A673 (cell line): Measurements from ENCODE around the gene SRPX.

Experiments
- EZH2 ChIP-seq: fragments of 200-600 bp; sonication (generic); IDR thresholded peaks from 2 replicates; pipeline ENCODE4 v1.6.1; 2017; ENCODE audit warnings: borderline replicate concordance, low read depth, mild to moderate bottlenecking, mixed read lengths, antibody characterized with exemption, low read length; ENCODE audit not compliant: poor library complexity, severe bottlenecking
- TF ChIP-seq, protein P1 (sequence below): fragments of 300-800, 200-600 bp; sonication (generic); conservative IDR thresholded peaks from 2 replicates; pipeline ENCODE4 v1.5.1; 2017; ENCODE audit warnings: low read depth, mild to moderate bottlenecking, antibody characterized with exemption, low read length, moderate library complexity, mixed read lengths

DNA sequence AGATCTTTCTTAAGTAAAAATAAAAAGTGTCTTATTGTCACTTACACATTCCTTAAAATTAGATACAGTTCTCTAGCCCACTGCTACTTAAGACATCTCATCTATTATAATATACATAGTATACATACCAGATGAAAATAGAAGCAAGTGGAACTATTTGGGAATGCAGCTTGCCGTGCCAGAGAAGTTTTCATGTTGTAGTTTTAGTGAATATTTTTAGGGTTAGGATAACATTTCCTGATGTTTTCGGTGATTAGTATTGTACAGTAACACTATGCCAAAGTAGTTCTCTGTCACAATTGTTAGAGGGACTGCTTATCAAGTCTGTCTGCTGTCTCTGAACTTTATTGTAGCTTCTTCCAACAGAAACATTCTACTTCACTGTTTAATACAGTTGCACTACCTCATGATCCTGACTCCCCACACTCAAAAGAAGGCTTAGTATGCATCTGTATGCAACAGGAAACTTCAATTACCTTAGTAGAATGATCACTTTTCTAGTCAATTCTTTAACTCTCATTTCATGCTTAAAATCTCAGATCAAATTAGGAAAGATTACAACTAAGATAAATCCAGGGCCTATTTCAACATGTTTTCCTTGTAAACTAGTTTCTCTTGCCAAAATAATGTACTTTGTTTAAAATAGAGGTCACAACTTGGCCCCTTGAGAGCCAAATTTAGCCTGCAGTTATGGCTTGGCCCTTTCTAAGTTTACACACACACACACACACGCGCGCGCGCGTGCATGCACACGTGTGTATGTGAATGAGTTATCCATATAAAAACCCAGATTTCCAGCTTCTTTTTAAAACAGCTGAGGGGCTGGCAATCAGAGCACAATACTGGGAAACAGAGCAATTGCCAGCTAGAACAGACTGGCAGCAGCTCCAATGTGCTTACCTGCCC lies 42.3 kb upstream of the SRPX start:
- TF ChIP-seq, protein P1, sequence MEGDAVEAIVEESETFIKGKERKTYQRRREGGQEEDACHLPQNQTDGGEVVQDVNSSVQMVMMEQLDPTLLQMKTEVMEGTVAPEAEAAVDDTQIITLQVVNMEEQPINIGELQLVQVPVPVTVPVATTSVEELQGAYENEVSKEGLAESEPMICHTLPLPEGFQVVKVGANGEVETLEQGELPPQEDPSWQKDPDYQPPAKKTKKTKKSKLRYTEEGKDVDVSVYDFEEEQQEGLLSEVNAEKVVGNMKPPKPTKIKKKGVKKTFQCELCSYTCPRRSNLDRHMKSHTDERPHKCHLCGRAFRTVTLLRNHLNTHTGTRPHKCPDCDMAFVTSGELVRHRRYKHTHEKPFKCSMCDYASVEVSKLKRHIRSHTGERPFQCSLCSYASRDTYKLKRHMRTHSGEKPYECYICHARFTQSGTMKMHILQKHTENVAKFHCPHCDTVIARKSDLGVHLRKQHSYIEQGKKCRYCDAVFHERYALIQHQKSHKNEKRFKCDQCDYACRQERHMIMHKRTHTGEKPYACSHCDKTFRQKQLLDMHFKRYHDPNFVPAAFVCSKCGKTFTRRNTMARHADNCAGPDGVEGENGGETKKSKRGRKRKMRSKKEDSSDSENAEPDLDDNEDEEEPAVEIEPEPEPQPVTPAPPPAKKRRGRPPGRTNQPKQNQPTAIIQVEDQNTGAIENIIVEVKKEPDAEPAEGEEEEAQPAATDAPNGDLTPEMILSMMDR = no peak
- TF ChIP-seq EZH2 = no peak
